GM18499 (cell line): ENCODE measurements around the gene COA8.
"Not testable (repeated sequence)": the region's sequence is repeated elsewhere in the genome, so short reads cannot be mapped to it uniquely, and the experiment has no call there.

Experiments
- ATAC-seq: cut with Tn5 transposase; IDR thresholded peaks from one replicate; pipeline ENCODE4 v1.9.1; 2021; ENCODE audit warnings: moderate number of reproducible peaks; ENCODE audit not compliant: insufficient read depth, unreplicated experiment

Gene COA8

DNA sequence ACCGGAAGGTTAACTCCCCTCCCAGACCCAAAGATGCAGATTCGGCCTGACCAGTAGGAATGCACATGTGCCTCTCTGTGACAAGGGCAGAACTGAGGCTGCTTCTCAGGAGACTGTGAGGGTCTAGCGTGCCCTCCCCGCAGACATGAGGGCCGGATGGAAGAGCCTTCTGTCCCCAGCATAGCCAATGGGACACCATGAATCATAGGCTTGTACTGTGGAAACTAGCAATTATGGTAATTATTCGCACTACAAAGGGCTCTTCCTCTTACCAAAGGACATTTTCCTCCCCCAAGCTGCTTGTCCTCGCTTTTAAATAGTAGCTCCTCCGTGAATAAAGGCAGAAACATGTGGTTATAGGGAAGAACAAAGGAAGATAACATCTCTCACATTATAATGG lies 6.2 kb downstream of the COA8 start:
- ATAC-seq, result no peak

- ATAC-seq, result no peak
Measured at GRCh38 chr14:103569408-103569807, 6.6 kb downstream of the COA8 start.

DNA sequence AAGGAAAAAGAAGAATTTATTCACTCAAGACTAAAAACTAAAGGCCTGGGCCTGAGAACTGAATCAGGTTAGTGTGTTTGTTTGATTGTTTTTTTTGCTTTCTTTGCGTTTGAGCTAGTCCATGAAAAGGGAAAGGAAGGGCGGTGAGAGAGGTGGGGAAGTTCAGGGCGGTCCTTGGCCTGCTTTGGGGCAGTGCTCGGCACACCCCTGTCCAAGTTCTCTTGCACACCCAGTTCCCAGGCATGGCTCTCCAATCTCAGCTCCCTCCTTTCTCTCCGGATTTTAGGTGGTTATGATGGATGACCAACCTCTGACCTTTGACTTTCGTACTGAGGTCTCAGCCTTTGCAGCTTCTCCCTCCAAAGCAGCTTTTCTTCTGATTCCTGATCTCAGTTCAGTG lies 11.3 kb downstream of the COA8 start:
- no peak for ATAC-seq

DNA sequence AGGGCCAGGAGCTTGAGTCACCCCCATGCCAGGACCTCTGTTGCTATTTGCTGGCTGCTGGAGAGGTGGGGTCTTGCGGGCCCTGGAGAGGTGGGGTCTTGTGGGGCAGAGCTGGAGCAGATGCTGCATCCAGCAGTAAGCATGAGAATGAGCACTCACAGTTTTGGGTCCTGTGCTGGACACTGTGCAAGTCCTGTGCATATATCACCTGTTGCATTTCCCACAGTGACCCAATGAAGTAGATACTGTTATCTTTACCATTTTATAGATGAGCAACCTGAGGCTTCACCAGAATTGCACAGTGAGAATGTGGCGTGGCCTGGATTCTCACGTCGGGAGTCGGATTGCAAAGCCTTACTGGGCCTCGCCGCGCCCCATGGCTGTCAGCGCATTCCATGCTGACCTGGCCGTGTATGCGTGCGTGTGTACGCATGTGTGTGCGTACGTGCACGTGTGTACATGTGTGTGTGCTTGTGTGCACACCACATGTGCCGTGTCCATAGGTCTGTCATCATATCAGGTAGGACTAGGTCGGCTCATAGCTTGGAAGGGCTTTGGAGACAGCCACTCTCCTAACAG lies 12.0 kb downstream of the COA8 start:
- no peak for ATAC-seq

- ATAC-seq, result no peak
Measured at GRCh38 chr14:103576371-103577024, 13.7 kb downstream of the COA8 start.

DNA sequence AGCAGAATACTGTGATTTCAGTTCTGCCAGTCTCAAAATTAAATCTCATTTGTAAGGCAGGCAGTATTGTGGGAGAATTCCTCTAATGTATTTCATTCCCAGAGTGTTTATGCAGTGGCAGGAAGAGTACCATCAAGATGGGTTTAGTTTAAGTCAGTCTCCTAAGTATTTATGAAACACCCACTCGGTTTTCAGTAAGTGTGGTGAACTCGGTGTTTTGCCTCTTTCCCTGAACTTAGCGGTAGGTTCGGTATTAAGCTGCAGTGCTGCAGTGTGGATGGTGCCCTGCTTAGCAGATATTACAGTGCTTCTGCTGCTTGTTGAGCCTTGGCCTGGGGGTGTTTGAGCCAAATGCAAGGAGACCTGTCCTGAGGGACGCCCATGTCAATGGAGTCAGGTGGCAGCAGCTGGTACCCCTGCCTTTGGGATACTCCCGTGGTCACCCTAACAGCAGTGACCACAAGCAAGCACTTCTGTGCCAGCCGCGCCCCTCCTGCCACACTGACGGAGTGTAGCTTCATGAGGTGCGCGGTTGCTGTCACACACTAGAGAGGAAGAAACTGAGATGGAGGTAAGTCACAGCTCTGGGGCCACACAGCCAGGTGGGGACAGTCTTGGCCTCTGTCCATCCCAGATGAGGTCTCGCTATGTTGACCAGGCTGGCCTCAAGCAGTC lies 15.8 kb downstream of the COA8 start:
- no peak for ATAC-seq

GRCh38 chr14:103581206-103581605 lies 18.4 kb downstream of the COA8 start:
- no peak for ATAC-seq

DNA sequence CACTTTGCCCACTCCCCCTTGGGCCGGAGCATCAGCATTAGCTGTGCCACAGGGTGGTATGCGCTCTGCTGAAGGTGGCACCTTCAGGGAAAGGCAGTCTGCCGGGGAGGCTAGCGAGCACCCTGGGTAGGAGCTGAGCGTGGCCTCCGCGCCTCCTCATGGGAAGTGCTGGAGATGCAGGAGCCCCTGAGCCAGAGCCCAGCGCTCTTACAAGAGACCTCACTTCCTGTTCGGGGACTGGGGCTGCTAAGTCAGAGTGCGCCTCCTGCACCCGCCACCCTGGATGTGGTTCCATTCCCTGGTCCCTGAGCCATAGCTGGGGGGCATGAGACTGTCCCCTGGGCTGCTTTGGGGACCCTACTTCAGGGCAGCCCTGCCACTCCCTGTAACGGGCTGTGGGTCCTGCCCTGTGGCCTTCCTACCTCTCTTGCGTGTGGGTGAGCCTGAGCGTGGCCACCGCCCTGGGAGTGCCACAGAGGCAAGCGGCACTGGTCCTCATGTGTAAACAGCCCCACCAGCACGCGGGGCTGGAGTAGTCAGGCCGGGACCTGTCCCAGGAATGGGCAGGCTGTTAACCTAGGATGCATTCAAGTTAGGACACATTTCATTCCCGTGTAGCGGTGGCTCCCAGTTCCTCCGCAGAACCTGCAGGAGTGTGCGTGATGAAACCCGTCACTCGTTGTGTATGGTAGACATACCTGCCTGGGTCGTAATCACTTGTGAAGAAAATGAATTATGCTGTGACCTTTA lies 19.4 kb downstream of the COA8 start:
- ATAC-seq, result no peak

- no peak for ATAC-seq
Measured at GRCh38 chr14:103584326-103584915, 21.7 kb downstream of the COA8 start.

DNA sequence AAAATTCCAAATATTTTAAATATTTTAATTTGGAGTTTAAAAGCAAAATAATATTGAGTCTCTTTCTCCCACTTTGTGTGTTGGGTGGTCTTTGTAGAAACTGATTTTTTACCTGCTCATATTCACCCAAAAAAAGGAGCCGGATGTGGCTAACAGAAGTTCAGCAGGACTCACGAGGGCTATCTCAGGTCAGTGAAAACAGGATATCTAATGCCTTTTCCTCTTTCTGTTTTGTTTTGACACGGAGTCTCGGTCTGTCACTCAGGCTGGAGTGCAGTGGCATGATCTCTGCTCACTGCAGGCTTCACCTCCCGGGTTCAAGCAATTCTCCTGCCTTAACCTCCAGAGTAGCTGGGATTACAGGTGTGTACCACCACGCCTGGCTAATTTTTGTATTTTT lies 30.8 kb downstream of the COA8 start:
- ATAC-seq, result peak; percentile 82

GRCh38 chr14:103594265-103594664 lies 31.5 kb downstream of the COA8 start:
- ATAC-seq, result no peak

GRCh38 chr14:103597623-103598377 lies 35.0 kb downstream of the COA8 start:
- ATAC-seq, result no peak

DNA sequence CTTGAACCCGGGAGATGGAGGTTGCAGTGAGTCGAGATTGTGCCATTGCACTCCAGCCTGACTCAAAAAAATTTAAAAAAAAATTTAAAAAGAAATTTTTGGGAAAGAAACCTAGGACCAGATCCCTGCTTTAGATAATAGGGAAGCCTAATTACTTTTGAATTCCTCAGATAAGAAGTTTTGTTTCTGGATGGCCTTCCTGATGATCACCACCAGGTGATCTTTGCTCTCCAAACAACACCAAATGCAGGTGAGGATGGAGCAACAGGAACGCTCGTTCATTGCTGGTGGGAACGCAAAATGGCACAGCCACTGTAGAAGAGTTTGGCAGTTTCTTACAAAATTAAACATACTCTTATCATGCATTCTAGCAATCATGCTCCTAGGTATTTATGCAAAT lies 37.7 kb downstream of the COA8 start:
- ATAC-seq, result no peak

DNA sequence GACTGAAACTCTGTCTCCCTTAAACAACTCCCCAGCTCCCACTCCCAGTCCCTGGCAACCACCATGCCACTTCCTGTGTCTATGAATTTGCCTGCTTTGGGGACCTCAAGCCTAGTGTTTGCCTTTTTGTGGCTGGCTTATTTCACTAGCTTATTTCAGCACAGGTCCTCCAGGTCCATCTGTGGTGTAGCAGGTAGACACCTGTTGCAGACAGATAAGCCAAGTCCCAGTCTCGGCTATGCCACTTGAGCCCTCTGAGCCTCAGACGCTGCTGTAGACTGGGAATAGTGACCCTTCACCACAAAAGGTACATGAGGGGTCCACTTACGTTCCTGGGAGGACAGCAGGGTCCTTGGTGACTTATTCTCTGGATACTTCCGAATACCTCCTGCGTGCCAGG lies 41.9 kb downstream of the COA8 start:
- ATAC-seq, result no peak

- no peak for ATAC-seq
Measured at GRCh38 chr14:103606963-103607668, 44.4 kb downstream of the COA8 start.

GRCh38 chr14:103607822-103608221 lies 45.1 kb downstream of the COA8 start:
- ATAC-seq, result no peak

GRCh38 chr14:103609081-103609480 lies 46.3 kb downstream of the COA8 start:
- ATAC-seq, result not testable (repeated sequence)

- no peak for ATAC-seq
Measured at GRCh38 chr14:103611215-103611614, 48.5 kb downstream of the COA8 start.

- ATAC-seq, result no peak
Measured at GRCh38 chr14:103613517-103613916, 50.8 kb downstream of the COA8 start.
